Stomach (tissue), 4 donors: ENCODE results near the gene CHRND.

Experiments used
- EP300 ChIP-seq: sonication (generic); formaldehyde crosslinking; IDR thresholded peaks from one replicate; pipeline ENCODE4 v1.6.1; 2017; ENCODE audit warnings: antibody characterized with exemption
- TF ChIP-seq, protein P1 (sequence below), 7 experiments: fragments of 450-650 bp in 4 of 7; fragments of 200-600 bp in 3 of 7; sonication (generic) in 3 of 7; IDR thresholded peaks; one replicate each; pipeline ENCODE4 v1.5.1; 2016 to 2019; ENCODE audit warnings: antibody characterized with exemption in 7 of 7, control low read depth in 2 of 7, mild to moderate bottlenecking in 1 of 7

DNA sequence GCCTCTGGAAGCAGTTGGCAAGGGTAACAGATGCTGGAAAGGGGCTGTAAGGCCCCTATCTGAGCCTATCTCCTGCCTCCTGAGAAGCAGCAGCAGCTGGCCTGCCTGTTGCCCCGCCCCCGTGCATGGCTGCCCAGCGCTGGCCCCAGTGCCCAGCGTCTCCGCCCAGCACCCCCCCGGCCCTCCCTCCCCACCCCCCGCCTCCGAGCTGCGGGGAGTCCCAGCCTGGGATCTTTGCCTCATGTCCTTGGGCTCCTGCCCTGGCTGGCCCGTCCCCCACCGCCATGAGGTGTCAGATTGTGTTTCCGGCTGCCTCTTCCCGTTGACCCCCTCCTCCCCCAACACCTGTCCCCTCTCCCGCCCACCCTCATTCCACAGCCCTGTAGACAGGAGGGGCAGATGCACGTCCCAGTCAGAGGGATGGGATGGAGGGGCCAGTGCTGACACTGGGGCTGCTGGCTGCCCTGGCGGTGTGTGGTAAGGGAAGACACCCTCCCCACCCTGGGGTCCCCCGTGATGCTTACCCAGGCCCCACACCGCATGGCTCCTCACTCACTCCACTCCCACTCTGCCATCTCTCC lies at the start of gene CHRND:
- TF ChIP-seq, protein P1, sequence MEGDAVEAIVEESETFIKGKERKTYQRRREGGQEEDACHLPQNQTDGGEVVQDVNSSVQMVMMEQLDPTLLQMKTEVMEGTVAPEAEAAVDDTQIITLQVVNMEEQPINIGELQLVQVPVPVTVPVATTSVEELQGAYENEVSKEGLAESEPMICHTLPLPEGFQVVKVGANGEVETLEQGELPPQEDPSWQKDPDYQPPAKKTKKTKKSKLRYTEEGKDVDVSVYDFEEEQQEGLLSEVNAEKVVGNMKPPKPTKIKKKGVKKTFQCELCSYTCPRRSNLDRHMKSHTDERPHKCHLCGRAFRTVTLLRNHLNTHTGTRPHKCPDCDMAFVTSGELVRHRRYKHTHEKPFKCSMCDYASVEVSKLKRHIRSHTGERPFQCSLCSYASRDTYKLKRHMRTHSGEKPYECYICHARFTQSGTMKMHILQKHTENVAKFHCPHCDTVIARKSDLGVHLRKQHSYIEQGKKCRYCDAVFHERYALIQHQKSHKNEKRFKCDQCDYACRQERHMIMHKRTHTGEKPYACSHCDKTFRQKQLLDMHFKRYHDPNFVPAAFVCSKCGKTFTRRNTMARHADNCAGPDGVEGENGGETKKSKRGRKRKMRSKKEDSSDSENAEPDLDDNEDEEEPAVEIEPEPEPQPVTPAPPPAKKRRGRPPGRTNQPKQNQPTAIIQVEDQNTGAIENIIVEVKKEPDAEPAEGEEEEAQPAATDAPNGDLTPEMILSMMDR (IDR thresholded peaks at IDR 0.05): no peak
- no peak for TF ChIP-seq EP300
